ENCODE data around the gene FGD4.

The FGD4 gene

DNA sequence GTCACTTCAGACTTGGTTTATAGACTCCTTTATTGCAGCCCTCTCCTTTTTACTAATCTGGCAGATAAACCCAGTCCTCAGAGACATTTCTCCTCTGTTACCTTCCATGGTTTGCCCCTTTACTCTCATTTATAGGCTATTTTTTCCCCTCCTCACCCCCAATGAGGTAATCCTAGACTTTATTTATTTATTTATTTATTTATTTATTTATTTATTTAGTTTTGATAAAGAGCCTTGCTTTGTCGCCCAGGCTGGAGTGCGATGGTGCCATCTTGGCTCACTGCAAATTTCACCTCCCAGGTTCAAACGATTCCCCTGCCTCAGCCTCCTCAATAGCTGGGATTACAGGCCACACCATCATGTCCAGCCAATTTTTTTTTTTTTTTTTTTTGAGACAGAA lies 8.4 kb downstream of the FGD4 start:
- no peak for DNase-seq

DNA sequence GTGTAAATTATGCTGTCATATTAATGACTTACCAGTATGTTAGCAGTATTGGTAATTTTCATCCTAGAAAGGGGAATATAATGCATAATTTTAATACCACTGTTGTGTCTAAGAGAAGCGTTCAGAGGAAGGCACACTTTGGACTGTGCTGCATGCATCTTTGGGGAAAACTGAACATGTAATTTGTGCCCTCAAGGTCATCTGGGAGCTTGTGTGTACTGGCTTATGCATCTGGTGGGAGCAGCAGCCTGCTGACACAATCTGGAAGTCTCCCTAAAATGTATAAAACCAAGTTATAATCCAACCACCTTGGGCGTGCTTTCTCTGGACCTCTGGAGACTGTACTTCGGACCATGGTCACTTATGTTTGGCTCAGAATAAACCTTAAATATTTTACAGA lies 14.1 kb downstream of the FGD4 start:
- DNase-seq = no peak

- DNase-seq = no peak
Observed at GRCh38 chr12:32418221-32418620, 18.9 kb downstream of the FGD4 start.

DNA sequence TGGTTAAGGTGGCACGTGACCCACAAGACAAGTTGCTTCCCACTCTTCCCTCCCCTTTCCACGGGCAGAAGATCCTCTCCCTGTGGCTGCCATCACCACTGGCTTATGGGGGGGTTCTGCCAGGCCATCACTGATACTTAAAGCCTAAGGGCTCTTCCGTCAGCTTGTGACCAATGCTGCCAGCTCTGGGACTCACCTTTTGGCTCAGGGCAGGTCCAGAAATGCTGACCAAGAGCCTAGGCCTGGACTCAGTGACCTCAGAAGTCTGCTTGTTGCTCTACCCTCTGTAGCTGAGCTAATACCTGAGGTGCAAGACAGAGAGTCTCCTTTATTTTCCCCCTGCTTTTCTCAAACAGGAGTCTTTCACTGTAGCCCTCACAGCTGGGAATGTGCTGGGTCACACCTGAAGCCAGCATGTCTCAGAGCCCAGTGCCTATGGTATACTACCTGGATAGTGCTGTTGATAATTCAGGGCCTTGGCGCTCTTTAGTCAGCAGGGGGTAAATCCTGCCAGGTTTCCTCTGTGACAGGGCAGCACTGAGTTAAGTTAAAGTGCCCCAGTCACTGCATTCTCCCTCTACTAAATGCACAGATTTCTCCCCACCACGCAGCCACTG lies 19.7 kb downstream of the FGD4 start:
- no peak for DNase-seq

- peak; percentile 95 for DNase-seq
Observed at GRCh38 chr12:32419520-32419960, 20.2 kb downstream of the FGD4 start.

GRCh38 chr12:32420356-32420755 lies 21.0 kb downstream of the FGD4 start:
- no peak for DNase-seq

- DNase-seq = peak; percentile 92
Observed at GRCh38 chr12:32423559-32423958, 24.2 kb downstream of the FGD4 start.

- DNase-seq = no peak
Observed at GRCh38 chr12:32431025-32431424, 31.7 kb downstream of the FGD4 start.

GRCh38 chr12:32435921-32436705 lies 36.8 kb downstream of the FGD4 start:
- no peak for DNase-seq

GRCh38 chr12:32437095-32437515 lies 37.7 kb downstream of the FGD4 start:
- no peak for DNase-seq

DNA sequence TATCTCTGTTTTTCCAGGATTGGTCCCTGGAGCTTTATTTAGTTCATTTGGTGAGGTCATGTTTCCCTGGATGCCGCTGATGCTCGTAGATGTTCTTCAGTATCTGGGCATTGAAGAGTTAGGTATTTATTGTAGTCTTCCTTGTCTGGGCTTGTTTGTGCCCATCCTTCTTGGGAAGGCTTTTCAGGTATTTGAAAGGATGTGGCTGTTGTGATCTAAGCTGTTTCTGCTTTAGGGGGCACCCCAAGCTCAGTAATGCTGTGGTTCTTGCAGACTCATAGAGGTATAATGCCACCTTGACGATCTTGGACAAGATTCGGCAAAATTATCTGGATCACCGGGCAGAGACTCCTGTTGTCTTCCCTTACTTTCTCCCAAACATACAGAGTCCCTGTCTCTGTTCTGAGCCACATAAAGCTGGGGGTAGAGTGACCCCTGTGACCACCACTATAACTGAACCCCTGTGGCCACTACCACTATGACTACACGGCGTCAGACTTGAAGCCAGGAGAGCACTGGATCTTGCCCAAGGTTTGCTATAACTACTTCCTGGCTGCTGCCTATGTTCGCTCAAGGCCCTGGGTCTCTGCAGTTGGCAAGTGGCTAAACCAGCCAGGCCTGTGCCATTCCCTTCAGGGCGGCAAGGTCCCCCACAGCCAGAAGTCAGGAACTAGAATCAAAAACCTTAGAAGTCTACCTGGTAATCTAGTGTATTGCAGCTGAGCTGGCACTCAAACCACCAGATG lies 40.9 kb downstream of the FGD4 start:
- DNase-seq = no peak

GRCh38 chr12:32443491-32443890 lies 44.1 kb downstream of the FGD4 start:
- no peak for DNase-seq

- DNase-seq = no peak
Observed at GRCh38 chr12:32444895-32445294, 45.5 kb downstream of the FGD4 start.

DNA sequence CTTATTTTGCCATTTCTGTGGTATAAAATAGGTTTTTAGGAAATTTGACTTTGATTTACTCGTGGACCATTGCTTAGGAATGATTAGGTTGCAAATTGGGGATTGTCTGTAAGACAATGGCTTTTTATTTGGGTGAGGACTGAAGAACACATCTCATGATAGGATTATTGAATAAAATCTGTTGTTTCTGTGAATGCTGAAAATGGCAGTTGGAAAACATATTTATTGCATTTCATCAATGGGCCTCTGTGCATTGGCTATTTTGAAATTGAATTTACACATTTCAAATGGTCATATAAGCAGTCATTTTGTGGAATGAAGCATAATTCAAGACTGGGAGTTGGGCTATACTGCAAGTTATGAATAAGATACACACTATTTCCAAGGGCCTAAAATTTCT lies 46.0 kb downstream of the FGD4 start:
- no peak for DNase-seq

- no peak for DNase-seq
Observed at GRCh38 chr12:32446316-32447119, 47.2 kb downstream of the FGD4 start.

DNA sequence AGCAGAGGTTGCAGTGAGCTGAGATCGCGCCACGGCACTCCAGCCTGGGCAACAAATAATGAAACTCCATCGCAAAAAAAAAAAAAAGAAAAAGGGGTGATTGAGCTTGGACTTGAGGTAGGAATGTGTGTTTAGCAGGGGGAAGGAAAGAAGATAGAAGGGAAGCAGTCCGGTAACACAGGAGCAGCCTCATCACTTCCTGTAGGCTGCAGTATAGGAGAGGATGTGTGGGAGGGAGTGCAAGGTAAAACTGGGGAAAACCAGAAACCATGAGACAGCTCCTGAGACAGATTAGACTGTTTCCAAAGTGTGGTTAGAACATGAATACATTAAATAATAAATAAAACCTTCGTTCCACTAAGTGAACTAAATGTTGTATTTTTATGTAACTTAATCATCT lies 49.2 kb downstream of the FGD4 start:
- peak; percentile 18 for DNase-seq

- no peak for DNase-seq
Observed at GRCh38 chr12:32450363-32450762, 51.0 kb downstream of the FGD4 start.

DNA sequence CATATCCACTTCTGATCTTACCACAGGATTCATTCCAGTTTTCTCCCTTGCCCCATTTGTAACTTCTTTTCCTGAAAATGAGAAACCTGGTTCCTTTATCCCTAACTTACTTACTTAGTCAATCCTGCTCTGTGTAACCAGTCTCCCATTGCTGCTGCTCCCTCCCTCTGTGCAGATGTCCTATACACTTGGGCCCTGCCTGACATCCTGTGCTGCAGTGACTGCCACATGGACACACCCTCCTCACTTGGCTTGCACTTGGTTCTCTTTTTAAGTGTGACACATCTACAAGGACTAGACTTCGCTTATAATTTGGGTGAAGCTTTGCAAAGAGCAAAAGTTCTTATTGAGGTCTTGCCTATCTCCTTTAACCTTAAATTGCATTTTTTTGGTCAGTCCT lies 51.4 kb downstream of the FGD4 start:
- no peak for DNase-seq

DNA sequence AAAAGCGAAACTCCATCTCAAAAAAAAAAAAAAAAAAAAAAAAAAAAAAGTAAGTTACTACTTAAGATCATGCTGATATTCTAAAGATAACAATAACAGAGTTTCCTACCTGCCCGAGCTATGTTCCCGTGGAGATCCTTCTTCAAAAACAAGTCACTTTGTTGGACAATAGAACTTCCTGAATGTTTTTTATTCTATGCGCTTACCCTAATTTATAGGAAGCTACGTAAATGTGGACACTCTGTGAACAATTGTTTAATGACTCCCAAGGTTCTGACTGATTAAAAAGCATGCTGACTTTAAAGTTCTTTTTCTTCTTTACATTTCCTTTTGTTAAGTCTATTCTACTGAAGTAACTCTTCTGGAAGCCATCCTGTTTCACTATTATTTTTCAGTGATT lies 52.5 kb downstream of the FGD4 start:
- DNase-seq = no peak

DNA sequence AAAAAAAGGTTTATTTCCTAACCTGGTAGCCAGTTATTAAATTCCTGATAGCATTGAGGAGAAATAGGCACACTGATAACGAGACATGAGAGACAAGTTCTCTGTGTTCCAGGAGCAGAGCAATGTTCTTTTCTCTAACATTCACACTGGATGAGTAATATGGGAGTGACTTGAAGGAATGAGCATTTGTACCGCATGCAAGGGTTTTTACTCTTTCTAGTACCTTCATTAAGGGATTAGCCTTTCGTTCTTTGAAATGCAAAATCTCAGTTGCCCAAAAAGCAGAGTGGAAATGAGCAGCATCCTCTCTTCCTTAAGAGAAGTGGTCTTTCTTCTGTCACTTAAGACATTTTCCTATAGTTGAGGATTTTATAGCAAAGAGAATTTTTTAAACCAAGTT lies 54.7 kb downstream of the FGD4 start:
- no peak for DNase-seq

GRCh38 chr12:32454866-32455265 lies 55.5 kb downstream of the FGD4 start:
- DNase-seq = no peak

GRCh38 chr12:32455607-32456071 lies 56.3 kb downstream of the FGD4 start:
- DNase-seq = peak; percentile 81
